Hepatocyte (in vitro differentiated cells): ENCODE results near the gene FGF4.

Experiments used
- EZH2phosphoT487 ChIP-seq: fragments of 200-600 bp; sonication (generic); IDR thresholded peaks from one replicate; pipeline ENCODE4 v1.6.1; 2018; ENCODE audit warnings: antibody characterized with exemption, mild to moderate bottlenecking, low read depth, moderate library complexity; ENCODE audit not compliant: unreplicated experiment, severe bottlenecking
- TF ChIP-seq, protein P1 (sequence below): fragments of 200-600 bp; sonication (generic); IDR thresholded peaks from 2 replicates; pipeline ENCODE4 v1.5.1; 2016; ENCODE audit warnings: antibody characterized with exemption, mild to moderate bottlenecking; ENCODE audit not compliant: poor library complexity

DNA sequence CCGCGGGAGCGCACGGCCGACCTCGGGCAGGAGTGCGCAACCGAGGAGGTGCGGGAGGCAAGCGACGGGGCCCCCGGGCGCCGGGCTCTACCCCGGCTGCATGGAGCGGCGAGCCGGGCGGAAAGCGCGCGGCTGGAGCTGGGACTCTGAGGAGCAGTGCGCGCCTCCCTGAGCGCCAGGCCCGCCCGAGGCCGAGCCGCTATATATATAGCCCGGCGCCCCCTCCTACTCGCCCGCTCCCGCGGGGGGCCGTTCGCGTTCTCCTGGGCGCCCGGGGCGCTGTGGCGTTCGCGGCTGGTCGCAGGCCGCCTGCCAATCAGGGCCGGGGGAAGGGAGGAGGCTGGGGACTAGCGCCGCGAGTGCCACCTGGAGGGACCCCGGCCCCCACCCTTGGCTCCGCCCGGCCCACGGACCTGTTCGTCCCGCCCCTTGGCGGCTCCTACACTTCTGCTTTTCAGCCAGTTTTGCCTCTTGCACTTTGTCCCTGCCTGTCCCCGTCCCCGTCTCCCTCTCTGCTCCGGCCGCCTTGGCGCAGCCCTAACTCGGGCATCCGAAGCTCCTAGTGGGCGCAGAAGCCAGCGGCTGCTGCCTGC, at the start of gene FGF4:
- TF ChIP-seq, protein P1, sequence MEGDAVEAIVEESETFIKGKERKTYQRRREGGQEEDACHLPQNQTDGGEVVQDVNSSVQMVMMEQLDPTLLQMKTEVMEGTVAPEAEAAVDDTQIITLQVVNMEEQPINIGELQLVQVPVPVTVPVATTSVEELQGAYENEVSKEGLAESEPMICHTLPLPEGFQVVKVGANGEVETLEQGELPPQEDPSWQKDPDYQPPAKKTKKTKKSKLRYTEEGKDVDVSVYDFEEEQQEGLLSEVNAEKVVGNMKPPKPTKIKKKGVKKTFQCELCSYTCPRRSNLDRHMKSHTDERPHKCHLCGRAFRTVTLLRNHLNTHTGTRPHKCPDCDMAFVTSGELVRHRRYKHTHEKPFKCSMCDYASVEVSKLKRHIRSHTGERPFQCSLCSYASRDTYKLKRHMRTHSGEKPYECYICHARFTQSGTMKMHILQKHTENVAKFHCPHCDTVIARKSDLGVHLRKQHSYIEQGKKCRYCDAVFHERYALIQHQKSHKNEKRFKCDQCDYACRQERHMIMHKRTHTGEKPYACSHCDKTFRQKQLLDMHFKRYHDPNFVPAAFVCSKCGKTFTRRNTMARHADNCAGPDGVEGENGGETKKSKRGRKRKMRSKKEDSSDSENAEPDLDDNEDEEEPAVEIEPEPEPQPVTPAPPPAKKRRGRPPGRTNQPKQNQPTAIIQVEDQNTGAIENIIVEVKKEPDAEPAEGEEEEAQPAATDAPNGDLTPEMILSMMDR, result no peak
- no peak for TF ChIP-seq EZH2phosphoT487
